ENCODE results near the gene PRPF40A. TPM values are rescaled to one million over a fixed set of nuclear protein-coding genes. Genes with fewer than 3 reads are reported as not detected.
A peak's percentile ranks its signal among the peaks of the same experiment; 100 is the strongest.

The PRPF40A gene
- total RNA-seq, 2 donors from 2014 or later: 122 to 127 TPM

DNA sequence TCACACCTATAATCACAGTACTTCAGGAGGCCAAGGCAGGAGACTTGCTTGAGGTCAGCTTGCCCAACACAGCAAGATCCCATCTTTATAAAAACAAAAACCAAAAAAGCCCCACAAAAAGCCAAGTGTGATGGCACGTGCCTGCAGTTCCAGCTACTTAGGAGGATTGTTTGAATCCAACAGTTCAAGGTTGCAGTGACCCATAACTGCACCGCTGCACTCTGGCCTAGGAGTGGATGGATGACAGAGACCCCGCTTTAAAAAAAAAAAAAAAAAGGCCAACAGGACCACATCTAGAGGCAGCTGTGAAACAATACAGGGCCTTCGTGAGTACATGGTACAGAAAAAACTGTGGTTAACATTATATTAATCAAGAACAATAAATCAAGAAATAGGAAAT, 56.2 kb downstream of the PRPF40A start:
- no peak overlapping the region for H3K27ac Mint-ChIP-seq
- H3K4me1 Mint-ChIP-seq (ENCODE audit: low read depth): peaks cover 24% of the 10 kb centered on the region
- no peak overlapping the region for H3K4me3 Mint-ChIP-seq
- DNase-seq: no peak
- H3K9me3 Mint-ChIP-seq: no peaks in the 10 kb centered on the region
- H3K27me3 Mint-ChIP-seq (ENCODE audit: low read depth): no peaks in the 10 kb centered on the region
- ATAC-seq (replicated peaks in 1 of 2): no peak
- H3K36me3 Mint-ChIP-seq (ENCODE audit: insufficient read depth in 2 of 2): peaks cover 10 to 40% of the 10 kb centered on the region in 2 donors

DNA sequence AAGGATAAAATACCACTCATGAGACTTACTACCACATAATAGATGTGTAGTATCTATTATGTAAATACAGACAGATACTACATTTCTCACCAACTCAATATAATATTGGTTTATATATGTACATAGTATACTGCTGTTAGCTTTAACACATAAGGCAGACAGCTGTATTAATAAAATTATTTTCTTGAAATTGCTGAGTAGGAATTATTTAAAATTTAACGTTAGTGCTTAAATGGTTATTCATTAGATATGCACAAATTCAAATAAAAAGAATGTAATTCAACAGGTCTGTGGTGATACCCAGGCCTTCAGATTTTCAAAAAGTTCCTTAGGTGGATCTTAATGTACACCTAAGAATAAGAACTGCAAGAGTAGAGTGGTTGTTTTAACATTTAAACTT, 59.0 kb downstream of the PRPF40A start:
- Mint-ChIP-seq H3K4me3 (no peak overlapping the region), H3K9me3 (no peaks in the 10 kb centered on the region), H3K27ac (no peak overlapping the region), H3K27me3 (ENCODE audit: low read depth) (no peaks in the 10 kb centered on the region), H3K36me3 (ENCODE audit: insufficient read depth in 2 of 2) (peaks cover 7 to 31% of the 10 kb centered on the region in 2 donors), H3K4me1 (ENCODE audit: low read depth) (peaks cover 27% of the 10 kb centered on the region)
- DNase-seq (no peak), ATAC-seq (replicated peaks in 1 of 2) (no peak)

DNA sequence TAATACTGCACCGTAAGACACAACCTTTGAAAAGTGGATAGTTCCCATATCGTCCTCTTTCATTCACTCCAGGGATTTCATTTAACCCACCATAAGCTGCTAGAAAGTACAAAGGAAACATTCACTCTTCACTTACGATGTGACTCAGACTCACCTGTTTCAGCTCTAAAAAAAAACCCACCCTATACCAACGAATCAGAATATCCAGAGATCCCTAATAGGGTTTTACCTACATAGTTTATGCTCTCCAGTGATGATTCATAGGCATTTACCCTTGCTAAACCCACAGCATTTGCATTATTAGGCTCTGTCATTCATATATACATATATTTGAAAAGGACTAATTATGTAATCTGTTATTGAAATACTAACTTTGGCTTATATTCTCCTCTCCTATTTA, 60.2 kb downstream of the PRPF40A start:
- DNase-seq (no peak), ATAC-seq (replicated peaks in 1 of 2) (peak in 1 of 2 donors; percentile 43)
- peaks cover 27% of the 10 kb centered on the region for H3K4me1 Mint-ChIP-seq (ENCODE audit: low read depth)
- peaks cover 7 to 30% of the 10 kb centered on the region in 2 donors for H3K36me3 Mint-ChIP-seq (ENCODE audit: insufficient read depth in 2 of 2)
- H3K4me3 Mint-ChIP-seq: no peak overlapping the region
- no peaks in the 10 kb centered on the region for H3K27me3 Mint-ChIP-seq (ENCODE audit: low read depth)
- H3K27ac Mint-ChIP-seq: no peak overlapping the region
- H3K9me3 Mint-ChIP-seq: no peaks in the 10 kb centered on the region

DNA sequence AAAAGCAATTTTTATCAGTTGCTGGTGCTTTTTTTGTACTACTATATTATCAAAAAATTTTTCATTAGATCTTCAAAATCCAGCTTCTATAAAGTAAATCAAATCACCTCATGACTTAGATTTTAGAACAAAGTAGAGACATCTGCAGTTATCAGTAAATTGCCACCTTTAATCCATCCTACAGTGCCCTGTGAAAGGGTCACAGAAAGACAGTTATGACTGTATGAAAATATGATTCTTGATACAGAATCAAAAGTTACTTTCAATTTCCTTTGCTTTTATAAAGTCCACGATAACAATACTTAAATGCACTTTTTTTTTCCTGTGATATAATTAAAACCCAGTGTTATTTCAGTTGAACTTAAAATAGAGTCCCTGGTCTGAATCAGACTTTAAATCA, 61.4 kb downstream of the PRPF40A start:
- ATAC-seq (replicated peaks in 1 of 2): peak; percentile 53 to 72
- H3K9me3 Mint-ChIP-seq: no peaks in the 10 kb centered on the region
- H3K36me3 Mint-ChIP-seq (ENCODE audit: insufficient read depth in 2 of 2): peaks cover 7 to 33% of the 10 kb centered on the region in 2 donors
- peaks cover 27% of the 10 kb centered on the region for H3K4me1 Mint-ChIP-seq (ENCODE audit: low read depth)
- H3K4me3 Mint-ChIP-seq: no peak overlapping the region
- peak overlapping the region; percentile 82 for H3K27ac Mint-ChIP-seq
- DNase-seq: no peak
- H3K27me3 Mint-ChIP-seq (ENCODE audit: low read depth): no peaks in the 10 kb centered on the region

DNA sequence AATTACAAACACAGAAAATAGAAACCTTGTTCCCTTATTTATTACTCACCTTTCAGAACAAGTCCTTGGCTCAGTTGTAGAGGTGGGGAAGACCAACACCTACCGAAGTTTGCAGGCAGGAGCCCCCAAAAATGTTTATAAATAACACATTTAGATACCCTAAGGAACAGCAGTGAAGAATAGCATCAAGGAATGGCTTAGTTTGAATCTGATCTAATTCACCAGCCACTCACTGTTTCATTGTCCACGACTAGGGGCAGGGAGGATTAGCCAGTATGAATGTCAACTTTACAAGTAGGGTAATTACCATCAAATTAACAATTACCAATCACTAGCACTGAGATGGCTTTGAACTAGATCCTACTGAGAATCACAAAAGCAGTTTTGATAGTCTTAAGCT, 65.4 kb downstream of the PRPF40A start:
- Mint-ChIP-seq H3K4me1 (ENCODE audit: low read depth) (peaks cover 9% of the 10 kb centered on the region), H3K9me3 (no peaks in the 10 kb centered on the region), H3K4me3 (no peak overlapping the region), H3K36me3 (ENCODE audit: insufficient read depth in 2 of 2) (peaks cover 5 to 16% of the 10 kb centered on the region in 2 donors), H3K27ac (no peak overlapping the region), H3K27me3 (ENCODE audit: low read depth) (no peaks in the 10 kb centered on the region)
- ATAC-seq (replicated peaks in 1 of 2): no peak
- no peak for DNase-seq

DNA sequence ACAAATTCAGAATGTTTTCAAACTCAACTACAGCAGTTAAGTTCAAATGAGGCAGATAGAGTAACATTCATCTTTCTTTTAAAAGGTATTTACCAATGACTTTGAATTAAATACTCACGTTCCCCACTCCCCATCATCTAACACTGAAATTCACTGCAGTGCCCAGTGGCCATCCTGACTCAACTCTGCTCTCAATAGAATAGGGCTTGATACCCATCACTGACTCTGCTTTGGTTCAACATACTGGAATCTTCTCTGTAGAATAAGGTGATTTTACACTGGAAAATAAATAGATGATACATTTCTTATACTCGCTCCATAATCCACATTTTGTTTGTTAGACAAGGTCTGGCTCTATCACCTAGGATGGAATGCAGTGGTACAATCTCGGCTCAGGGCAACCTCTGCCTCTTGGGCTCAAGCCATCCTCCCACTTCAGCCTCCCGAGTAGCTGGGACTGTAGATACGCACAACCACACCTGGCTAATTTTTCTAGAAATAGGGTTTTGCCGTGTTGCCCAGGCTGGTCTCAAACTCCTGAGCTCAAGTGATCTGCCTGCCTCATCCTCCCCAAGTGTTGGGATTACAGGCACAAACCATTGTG, 66.4 kb downstream of the PRPF40A start:
- peak overlapping the region; percentile 1 for H3K27ac Mint-ChIP-seq
- DNase-seq (no peak), ATAC-seq (replicated peaks in 1 of 2) (no peak)
- no peaks in the 10 kb centered on the region for H3K9me3 Mint-ChIP-seq
- peaks cover under 1% of the 10 kb centered on the region for H3K4me1 Mint-ChIP-seq (ENCODE audit: low read depth)
- H3K27me3 Mint-ChIP-seq (ENCODE audit: low read depth): no peaks in the 10 kb centered on the region
- peaks cover 2 to 10% of the 10 kb centered on the region in 2 donors for H3K36me3 Mint-ChIP-seq (ENCODE audit: insufficient read depth in 2 of 2)
- no peak overlapping the region for H3K4me3 Mint-ChIP-seq

DNA sequence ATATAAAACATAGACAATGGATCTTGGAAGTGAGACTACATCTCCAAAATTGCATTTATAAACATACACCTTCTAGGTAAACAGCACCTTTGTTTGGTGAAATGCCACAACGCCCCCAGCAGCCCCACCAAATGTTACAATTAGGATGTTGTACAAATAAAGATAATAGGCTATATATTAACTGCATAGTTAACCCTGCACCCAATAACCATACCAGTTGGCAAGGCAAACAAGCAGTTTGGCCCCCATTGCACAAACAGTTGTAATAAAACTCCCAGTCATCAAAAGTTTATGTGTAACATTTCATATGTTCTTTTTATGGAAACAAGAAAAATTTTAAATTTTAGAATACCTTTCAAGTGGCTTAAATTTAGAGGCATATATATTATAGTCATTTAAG, 67.3 kb downstream of the PRPF40A start:
- Mint-ChIP-seq H3K27ac (no peak overlapping the region), H3K27me3 (ENCODE audit: low read depth) (no peaks in the 10 kb centered on the region), H3K4me3 (no peak overlapping the region), H3K9me3 (no peaks in the 10 kb centered on the region), H3K36me3 (ENCODE audit: insufficient read depth in 2 of 2) (peaks cover 2 to 7% of the 10 kb centered on the region in 2 donors), H3K4me1 (ENCODE audit: low read depth) (no peaks in the 10 kb centered on the region)
- ATAC-seq (replicated peaks in 1 of 2) (no peak), DNase-seq (no peak)

DNA sequence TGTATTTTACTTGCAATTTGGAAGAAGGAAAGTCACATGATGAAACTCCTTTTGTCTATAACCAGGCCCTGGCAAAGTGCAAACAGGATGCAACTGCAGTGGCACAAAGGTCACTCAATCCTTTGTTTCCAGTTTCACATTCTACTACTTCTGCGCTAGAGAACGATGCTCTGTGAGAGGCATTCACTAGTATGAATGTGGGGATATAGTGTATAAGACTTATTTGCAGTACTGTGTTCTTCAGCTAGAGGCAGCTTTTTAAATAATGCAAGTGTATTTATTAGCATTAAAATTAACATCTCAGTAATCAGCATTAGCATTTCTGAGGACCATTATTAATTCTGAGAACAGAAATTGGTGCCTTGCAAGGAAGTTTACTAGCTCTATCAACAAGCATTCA, 68.9 kb downstream of the PRPF40A start:
- peaks cover 2 to 6% of the 10 kb centered on the region in 2 donors for H3K36me3 Mint-ChIP-seq (ENCODE audit: insufficient read depth in 2 of 2)
- no peak overlapping the region for H3K27ac Mint-ChIP-seq
- ATAC-seq (replicated peaks in 1 of 2) (no peak), DNase-seq (no peak)
- no peaks in the 10 kb centered on the region for H3K9me3 Mint-ChIP-seq
- H3K4me1 Mint-ChIP-seq (ENCODE audit: low read depth): no peaks in the 10 kb centered on the region
- H3K4me3 Mint-ChIP-seq: no peak overlapping the region
- H3K27me3 Mint-ChIP-seq (ENCODE audit: low read depth): no peaks in the 10 kb centered on the region

DNA sequence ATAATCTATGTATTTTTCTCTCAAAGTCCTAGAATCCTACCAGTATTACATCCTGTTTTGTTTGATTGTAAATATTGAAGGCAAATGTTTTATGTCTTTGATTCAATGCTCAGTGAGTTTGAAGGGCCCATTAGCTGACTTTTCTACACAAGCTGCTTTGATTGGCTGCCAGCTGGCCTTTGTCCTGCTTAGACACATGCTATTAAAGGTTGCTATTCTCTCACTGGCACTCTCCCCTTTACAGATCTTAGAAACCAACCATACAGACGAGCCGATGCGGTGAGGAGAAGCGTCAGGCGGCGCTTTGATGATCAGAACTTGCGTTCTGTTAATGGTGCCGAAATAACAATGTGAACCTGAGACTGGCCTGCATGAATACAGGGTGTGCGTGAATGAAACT, 69.7 kb downstream of the PRPF40A start:
- peak overlapping the region; percentile 76 for H3K27ac Mint-ChIP-seq
- no peaks in the 10 kb centered on the region for H3K27me3 Mint-ChIP-seq (ENCODE audit: low read depth)
- H3K36me3 Mint-ChIP-seq (ENCODE audit: insufficient read depth in 2 of 2): peaks cover 2 to 6% of the 10 kb centered on the region in 2 donors
- no peak for DNase-seq
- no peaks in the 10 kb centered on the region for H3K9me3 Mint-ChIP-seq
- no peak overlapping the region for H3K4me3 Mint-ChIP-seq
- ATAC-seq (replicated peaks in 1 of 2): no peak
- H3K4me1 Mint-ChIP-seq (ENCODE audit: low read depth): no peaks in the 10 kb centered on the region

DNA sequence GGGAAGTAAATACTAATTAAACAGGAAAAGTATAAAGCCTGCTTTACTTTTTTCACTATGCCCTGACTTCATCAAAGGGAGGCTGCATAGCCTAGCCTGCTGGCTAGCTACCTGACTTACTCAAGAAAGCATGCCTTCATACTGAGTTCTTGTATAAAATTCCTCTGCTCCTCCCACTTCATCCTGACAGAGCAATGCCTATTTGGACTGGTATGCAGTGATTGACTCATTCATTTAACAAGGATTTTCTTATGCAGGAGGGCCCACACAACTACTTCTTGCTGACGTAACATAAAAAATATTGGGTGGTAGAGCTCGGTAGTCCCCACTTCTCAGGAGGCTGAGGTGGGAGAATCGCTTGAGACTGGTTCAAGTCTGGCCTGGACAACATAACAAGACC, 70.5 kb downstream of the PRPF40A start:
- Mint-ChIP-seq H3K27ac (no peak overlapping the region), H3K27me3 (ENCODE audit: low read depth) (no peaks in the 10 kb centered on the region), H3K9me3 (no peaks in the 10 kb centered on the region), H3K4me3 (no peak overlapping the region), H3K4me1 (ENCODE audit: low read depth) (no peaks in the 10 kb centered on the region), H3K36me3 (ENCODE audit: insufficient read depth in 2 of 2) (peaks cover 2 to 6% of the 10 kb centered on the region in 2 donors)
- no peak for DNase-seq
- ATAC-seq (replicated peaks in 1 of 2): no peak

DNA sequence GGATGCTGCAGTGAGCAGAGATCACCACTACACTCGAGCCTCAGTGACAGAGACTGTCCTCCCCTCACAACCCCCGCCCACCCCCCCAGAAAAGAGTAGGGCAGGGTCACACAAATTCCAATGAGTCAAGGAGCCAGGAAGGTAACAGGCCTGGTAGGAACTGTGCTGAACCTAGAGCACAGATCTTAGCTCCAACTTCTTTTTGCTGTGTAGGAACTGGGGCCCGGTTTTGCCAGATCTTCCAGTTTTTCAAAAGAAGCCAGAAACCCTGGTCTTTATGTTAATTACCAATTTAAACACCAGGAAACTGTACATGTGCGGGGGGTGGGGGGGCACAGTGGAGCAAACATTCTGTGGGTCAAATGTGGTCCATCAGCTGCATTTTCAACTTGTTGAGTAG, 71.0 kb downstream of the PRPF40A start:
- Mint-ChIP-seq H3K9me3 (no peaks in the 10 kb centered on the region), H3K4me1 (ENCODE audit: low read depth) (no peaks in the 10 kb centered on the region), H3K4me3 (no peak overlapping the region), H3K27ac (no peak overlapping the region), H3K27me3 (ENCODE audit: low read depth) (no peaks in the 10 kb centered on the region), H3K36me3 (ENCODE audit: insufficient read depth in 2 of 2) (peaks cover 2 to 5% of the 10 kb centered on the region in 2 donors)
- ATAC-seq (replicated peaks in 1 of 2) (no peak), DNase-seq (no peak)

DNA sequence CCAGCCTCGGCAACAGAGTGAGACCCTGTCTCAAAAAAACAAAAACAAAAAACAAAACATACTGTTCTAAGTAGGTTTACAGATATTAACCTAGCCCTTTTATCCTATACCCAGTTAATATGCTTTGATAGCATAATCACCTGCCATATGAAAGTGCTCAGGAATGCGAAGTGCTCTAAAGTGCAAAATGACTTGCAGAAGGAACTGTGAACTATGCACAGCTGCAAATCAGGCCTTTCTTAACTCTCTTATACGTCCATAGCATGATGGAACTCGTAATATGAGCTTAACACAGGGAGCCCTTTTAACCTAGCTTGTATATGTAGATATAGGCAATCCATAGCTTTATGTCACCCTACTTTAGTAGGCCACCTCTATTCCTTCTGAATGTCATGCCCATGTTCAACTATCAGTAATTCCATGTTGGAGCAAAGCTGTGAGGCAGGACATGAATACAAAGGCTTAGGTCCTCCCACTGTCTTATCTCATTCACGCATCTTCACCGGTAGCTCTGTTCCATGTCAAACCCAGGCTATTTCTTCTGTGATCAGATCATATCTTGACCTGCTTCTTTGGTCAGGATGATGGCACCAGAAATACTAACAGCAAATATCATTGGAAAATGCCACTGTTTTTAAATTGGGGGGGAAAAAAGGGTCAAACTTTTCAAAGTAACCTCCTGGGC, 72.9 kb downstream of the PRPF40A start:
- Mint-ChIP-seq H3K27ac (no peak overlapping the region), H3K4me1 (ENCODE audit: low read depth) (no peaks in the 10 kb centered on the region), H3K36me3 (ENCODE audit: insufficient read depth in 2 of 2) (peaks cover 0 to 2% of the 10 kb centered on the region in 2 donors), H3K9me3 (no peaks in the 10 kb centered on the region), H3K4me3 (no peak overlapping the region), H3K27me3 (ENCODE audit: low read depth) (no peaks in the 10 kb centered on the region)
- no peak for DNase-seq
- no peak for ATAC-seq (replicated peaks in 1 of 2)

DNA sequence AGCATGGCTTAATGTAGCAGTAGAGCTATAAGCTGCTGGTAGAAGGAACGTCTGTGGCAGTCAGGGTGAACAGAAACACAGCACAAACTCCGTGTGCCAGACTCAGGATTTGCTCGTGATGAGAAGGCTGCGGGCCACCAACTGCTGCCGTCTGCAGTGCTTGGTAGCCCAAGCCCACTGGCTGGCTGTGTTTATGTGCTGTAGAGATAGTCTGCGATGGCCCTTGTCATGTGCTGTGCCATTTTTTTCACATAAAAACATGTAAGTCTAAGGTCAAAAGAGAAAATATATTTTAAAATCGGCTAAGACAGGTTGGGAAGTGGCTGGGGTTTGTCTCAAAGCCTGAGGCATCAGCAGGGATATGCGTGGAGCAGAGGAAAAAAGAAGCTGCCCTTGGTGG, 78.7 kb downstream of the PRPF40A start:
- no peak for DNase-seq
- H3K27me3 Mint-ChIP-seq (ENCODE audit: low read depth): no peaks in the 10 kb centered on the region
- H3K27ac Mint-ChIP-seq: no peak overlapping the region
- ATAC-seq (replicated peaks in 1 of 2): no peak
- H3K4me3 Mint-ChIP-seq: no peak overlapping the region
- H3K9me3 Mint-ChIP-seq: no peaks in the 10 kb centered on the region
- H3K4me1 Mint-ChIP-seq (ENCODE audit: low read depth): no peaks in the 10 kb centered on the region
- H3K36me3 Mint-ChIP-seq (ENCODE audit: insufficient read depth in 2 of 2): no peaks in the 10 kb centered on the region

DNA sequence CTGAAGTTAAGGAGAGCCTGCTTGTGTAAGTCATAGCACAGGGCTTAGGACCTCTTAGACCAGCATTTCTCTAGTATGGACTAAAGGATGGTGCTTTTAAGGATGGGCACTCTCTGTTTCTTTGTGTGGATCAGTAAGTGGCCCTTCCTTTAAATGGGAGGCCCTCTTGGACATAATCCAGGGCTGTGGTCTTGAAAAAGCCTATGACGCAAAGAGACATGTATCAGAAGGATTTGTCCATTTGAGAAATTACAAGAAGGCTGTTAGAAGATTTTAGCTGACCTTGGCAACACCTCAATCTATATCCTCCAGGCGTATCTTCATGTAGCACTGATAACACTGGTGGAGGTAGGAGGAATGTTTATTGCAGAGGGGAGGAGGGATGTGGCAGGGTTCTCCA, 79.2 kb downstream of the PRPF40A start:
- H3K4me3 Mint-ChIP-seq: no peak overlapping the region
- ATAC-seq (replicated peaks in 1 of 2): no peak

More for the DNA sequence above, 79.2 kb downstream of the PRPF40A start:
- Mint-ChIP-seq H3K27ac (no peak overlapping the region), H3K27me3 (ENCODE audit: low read depth) (no peaks in the 10 kb centered on the region), H3K9me3 (no peaks in the 10 kb centered on the region), H3K36me3 (ENCODE audit: insufficient read depth in 2 of 2) (no peaks in the 10 kb centered on the region), H3K4me1 (ENCODE audit: low read depth) (no peaks in the 10 kb centered on the region)
- no peak for DNase-seq

All from activated T-cell treated with anti-CD3 and anti-CD28 coated beads, Interleukin-2, amount 50 U/mL, for 72 hours (primary cell).